22Rv1 (cell line): ENCODE results near the gene NCOA1.
A peak's percentile ranks its signal among the peaks of the same experiment; 100 is the strongest.

Experiments
- H3K27ac ChIP-seq: fragments of 450-650 bp; 2 replicates; pipeline ENCODE4 v1.5.1; 2017
- CTCF ChIP-seq: fragments of 450-650 bp; IDR thresholded peaks from 2 replicates; pipeline ENCODE4 v1.5.1; 2017; ENCODE audit warnings: mild to moderate bottlenecking
- ZFX ChIP-seq: fragments of 450-650 bp; IDR thresholded peaks from 2 replicates; pipeline ENCODE4 v1.6.1; 2017; ENCODE audit warnings: antibody characterized with exemption, borderline replicate concordance

The NCOA1 gene

DNA sequence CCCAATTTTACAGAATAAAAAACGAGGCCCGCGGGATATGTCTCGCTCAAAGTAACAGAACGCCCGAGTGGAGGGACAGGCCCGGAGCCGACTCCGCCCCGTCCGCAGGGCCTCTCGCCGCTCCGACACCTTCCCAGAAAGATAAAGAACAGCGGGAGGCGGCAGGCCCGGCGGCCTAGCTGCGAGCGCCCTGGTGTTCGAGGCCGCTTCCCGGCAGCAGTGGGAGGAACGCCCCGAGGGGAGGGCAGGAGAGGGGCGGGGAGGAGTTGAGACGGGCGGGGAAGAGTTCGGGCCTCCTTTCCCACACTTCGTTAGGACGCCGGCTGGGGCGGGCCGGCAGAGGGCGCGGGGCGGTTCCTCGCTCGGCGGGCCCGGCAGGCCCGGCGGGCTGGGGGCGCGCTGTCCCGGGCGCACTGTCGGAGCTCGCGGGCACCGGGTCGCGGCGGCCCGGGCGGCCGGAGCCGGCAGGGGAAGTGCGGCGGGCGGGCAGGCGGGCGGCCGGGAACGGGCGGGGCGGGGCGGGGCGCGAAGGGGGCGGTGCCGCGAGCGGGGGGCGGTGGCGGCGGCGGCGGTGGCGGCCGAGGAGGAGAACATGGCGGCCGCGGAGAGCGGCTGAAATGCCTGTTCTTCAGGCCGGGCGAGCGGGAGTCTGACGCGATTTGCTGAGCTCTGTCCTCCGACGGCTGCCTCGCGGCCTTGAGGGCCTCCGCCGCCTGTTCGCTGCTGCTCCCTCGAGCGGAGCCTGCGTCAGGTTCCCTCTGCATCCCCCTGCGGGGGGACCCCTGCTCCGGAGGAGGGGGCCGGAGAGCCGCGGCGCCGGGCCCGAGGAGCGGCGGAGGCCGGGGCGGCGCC is at the start of gene NCOA1:
NCOA1 (plus strand) TSS at position 565 of the 852 bp plus-strand sequence. CDS start 167,424 bp downstream, outside the sequence.
- TF ChIP-seq ZFX (no peak), CTCF (peak; percentile 46)
- H3K27ac ChIP-seq: peak within 1 kb of the TSS; percentile 77

DNA sequence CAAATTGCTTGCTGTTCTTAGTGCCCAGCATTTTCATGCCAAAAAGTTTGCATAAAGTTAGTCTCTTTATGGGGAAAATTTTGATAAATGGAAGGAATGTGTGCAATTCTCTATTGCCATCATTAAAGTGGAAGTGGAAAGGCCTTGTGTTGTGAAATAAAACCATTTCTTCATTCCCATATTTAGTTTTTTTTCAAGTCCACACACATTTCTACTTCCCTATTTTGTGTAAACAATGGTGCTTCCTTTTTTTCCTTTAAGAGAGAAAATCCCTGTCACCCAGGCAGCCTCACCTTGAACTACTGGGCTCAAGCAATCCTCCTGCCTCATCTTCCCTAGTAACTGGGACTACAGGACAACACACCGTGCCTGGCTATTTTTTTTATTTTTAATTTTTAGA is 42.3 kb upstream of the NCOA1 start:
- TF ChIP-seq ZFX (no peak), CTCF (no peak)
- no peak overlapping the region for H3K27ac ChIP-seq

DNA sequence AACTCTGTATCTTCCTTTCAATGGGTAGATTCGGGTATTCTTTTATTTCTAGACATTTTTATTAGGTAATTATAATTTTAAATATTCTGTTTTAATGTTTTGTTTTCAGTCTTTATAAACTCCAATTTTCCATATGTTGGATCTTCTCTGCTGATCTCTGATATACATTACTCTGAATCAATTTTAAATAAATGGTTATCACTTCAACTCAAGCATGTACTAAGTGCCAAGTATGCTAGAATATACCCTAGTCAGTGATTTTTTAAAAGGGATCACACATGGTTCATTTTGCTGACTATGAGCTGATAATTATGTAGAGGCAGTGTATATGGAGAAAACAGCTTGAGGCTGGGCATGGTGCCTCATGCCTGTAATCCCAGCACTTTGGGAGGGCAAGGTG is 41.7 kb upstream of the NCOA1 start:
- TF ChIP-seq CTCF (no peak), ZFX (no peak)
- H3K27ac ChIP-seq: no peak overlapping the region

GRCh38 chr2:24451805-24452501 is 39.1 kb upstream of the NCOA1 start:
- H3K27ac ChIP-seq: no peak overlapping the region
- no peak for TF ChIP-seq CTCF

DNA sequence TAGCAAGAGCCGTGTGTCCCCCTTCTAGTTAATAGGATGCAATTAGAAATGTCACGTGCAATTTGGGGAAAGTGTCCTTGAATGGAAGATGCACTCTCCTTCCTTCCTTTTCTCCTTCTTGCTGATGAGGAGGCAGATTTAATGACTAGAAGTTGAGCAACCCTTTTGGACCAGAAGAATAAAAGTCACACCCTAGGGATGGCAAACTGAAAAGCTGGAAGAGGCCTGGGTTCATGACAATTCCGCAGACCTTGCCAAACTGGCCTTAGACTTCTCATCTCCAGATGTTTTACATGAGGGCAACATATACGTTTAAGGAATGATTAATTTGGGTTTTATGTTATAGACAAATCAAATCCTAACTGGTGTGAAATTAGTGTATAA is 38.6 kb upstream of the NCOA1 start:
- no peak overlapping the region for H3K27ac ChIP-seq
- TF ChIP-seq ZFX: no peak
- TF ChIP-seq CTCF: no peak

- TF ChIP-seq CTCF: no peak
- no peak overlapping the region for H3K27ac ChIP-seq
Measured at GRCh38 chr2:24453379-24454073, 37.5 kb upstream of the NCOA1 start.
